ENCODE data around the gene TAGLN3.
A peak's percentile ranks its signal among the peaks of the same experiment; 100 is the strongest.

The TAGLN3 gene
- 0 to 0.21 (median 0.05) reads per million in 18 experiments for total RNA-seq

GRCh38 chr3:111998636-111999483 is at the start of gene TAGLN3:
TSS of gene TAGLN3 (plus strand) at chr3:111998922. CDS start at chr3:111999423, 501 bp downstream.
- DNase-seq: no peak

DNA sequence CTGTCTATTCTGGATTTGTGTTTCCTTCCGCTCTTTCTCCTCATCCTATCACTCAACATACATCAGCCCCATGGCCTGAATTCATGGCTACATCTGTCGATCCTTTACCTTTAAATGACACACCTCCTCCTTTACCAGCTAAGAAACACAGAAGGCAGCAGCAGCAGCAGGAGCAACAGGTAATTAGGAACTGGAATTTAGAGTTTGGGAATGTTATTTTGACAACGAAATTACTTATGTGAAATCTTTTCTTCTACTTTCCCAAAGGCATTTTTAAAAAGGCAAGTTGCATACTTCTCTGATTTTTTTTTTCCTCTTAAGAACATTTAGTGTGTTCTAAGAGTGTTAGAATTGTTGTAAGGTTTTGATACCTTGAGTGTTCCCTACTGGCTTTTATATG is 49.0 kb upstream of the TAGLN3 start:
- DNase-seq: no peak

DNA sequence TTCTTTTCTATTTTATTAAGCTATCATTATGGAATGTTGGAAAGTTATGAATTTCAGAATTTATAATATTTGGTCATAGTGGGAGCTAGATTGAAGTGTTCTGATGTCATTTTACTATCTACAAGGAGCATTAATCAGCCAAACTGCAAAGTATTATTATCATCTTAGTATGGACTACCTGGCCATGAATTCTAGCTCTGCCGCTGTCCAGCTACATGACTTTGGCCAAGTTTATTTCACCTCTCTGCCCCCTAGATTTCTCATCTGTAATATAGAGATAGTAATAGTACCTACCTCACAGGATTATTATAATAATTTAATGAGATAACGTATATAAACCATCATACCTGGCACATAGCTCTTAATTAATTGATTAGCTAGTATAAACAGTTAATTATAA is 47.7 kb upstream of the TAGLN3 start:
- no peak for DNase-seq

DNA sequence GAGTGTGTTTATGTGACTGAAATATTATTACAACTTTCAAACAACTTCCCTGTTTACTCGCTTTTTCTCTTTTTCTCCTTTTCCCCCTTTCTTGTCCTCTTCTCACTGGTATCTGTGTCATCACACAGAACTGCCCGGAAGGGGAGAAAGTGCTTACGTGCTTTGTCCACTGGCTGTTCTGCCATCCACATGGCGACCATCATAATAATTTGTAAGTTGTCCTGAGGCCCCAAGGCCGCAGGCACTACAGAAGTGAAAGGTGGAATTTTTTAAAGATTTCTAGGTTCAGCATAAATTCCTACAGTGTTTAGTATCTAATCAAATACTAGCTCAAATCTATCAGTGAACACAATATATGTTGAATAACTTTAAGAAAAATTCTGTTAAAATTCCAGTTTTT is 46.6 kb upstream of the TAGLN3 start:
- DNase-seq: no peak

GRCh38 chr3:111952866-111953450 is 45.8 kb upstream of the TAGLN3 start:
- DNase-seq: no peak

GRCh38 chr3:111954228-111954990 is 44.3 kb upstream of the TAGLN3 start:
- no peak for DNase-seq

DNA sequence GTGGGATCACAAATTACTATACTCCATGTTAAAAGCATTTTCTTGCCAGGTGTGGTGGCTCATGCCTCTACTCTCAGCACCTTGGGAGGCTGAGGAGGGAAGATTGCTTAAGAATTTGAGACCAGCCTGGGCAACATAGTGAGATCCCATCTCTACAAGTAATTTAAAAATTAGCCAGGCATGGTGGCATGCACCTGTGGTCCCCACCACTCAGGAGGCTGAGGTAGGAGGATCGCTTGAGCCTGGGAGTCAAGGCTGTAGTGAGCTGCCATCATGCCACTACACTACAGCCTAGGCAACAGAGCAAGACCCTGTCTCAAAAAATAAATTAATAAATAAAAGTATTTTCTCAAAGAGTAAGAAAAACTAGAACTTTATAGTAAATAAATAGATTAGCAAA is 42.8 kb upstream of the TAGLN3 start:
- no peak for DNase-seq

- no peak for DNase-seq
Observed at GRCh38 chr3:111956449-111956848, 42.3 kb upstream of the TAGLN3 start.

DNA sequence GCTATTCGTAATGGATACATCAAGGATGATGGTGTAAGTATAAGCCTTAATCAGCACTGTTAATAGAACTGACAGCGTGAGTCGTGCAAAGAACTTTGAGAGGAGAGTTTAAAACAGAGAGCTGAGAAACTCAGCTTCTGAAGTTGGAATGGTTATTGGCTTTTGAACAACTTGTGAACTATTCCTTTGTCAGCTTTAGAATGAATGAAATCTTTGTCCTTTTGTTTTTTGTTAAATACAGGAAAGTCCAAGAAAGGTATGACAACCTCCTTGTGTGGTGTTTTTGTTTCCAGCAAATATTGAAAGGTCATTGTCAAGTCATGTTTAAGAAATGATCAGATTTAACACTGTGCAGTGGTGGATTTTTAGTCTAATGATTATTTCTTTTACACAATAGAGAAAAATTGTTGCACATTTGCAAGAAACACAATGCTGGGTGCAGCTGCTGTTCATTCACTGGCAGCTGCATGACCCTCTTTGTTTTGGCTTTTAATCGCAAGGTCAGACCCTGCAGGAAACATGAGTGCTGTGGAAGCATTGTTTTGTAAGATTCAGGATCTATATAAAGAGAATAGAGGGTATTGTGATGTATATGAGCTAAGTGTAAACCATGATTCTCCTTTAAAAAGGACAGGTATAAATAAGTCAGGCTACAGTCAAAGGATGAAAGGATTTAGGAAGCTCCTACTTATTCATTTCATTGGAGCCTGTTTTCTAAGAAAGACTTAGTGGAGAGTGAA is 41.6 kb upstream of the TAGLN3 start:
- no peak for DNase-seq

DNA sequence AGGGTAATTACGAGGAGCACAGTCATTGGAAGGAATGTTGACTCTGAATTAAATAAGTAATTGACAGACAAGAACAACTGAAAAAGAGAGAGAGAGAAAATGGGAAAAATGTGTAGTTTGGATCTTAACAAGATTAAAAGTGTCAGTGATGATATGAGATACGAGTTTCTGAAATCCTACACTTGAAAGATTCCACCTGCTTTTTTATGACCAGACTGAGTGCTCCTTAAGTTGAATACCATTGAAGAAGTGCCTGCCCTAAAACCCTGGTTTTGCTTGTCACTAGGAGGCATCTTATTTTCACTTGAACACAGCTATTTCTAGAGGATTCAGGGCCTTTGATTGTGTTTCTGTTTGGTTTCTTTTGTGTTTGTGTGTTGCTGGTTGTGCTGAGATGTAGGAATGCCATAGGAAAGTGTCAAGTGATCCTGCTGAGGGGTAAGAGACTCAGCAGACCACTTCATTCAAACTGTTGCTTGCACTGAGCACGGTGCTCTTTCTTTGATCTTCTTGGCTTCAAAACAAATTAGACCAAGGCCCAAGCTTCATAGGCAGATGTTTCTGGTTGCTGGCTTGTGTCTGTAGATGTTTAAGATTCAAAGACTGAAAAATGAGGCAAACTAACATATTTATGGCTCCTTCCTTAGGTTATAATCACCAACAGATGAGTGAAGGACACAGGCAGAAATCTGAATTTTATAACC is 37.1 kb upstream of the TAGLN3 start:
- DNase-seq: no peak

- peak; percentile 58 to 65 for DNase-seq
Observed at GRCh38 chr3:111963424-111963823, 35.3 kb upstream of the TAGLN3 start.

DNA sequence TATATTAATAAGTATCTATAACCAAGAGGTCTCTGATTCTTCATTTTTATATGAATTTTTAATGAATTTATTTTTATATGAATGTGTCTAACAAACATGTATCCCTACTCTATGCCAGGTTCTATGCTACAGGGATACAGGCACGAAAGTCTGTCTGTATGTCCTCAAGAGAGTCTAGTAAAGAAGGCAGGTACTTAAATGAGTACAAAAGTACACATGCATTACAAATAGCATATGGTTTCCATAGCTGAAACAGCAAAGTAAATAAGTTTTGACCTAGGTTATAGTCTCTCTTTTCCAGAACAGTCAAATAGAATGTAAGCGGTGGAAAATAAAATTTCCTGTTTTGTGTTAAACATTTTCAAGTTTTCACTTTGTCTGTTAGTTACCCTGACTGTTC is 33.2 kb upstream of the TAGLN3 start:
- DNase-seq: no peak

GRCh38 chr3:111967068-111967467 is 31.7 kb upstream of the TAGLN3 start:
- no peak for DNase-seq

- peak; percentile 81 to 86 for DNase-seq
Observed at GRCh38 chr3:111967651-111968274, 31.0 kb upstream of the TAGLN3 start.

DNA sequence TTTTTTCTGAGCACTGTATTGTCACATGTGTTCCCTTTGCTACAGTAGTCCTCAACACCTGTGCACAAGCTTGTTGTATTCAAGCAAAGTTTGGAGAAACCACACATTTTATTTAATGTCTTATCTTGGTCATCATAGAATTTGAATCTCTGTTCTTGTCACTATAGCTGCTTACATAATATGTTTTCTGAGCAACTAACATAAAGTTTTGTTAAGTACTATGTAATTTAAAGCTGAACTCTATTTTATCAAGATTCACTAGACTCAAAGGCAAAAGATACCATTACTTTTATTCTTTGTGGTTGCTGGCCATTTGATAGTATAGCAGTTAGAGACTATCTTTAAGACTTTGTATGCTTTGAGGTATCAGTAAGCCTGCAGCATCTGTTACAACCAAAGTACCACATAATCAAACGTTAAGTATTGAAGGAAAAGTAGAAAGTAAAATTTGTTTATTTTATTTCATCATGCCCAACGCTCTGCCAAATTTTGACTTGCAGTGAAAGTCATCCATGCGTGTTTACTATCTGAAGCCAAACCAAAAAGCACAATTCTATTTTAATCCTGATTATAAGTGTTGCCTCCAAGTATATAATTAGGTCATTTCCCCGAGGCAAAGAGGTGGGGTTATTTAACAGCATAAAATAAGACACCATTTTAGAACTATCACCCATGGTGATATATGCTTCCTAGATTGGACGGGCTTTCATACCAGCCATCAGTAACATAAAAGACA is 30.2 kb upstream of the TAGLN3 start:
- no peak for DNase-seq

GRCh38 chr3:111970376-111970775 is 28.3 kb upstream of the TAGLN3 start:
- no peak for DNase-seq

DNA sequence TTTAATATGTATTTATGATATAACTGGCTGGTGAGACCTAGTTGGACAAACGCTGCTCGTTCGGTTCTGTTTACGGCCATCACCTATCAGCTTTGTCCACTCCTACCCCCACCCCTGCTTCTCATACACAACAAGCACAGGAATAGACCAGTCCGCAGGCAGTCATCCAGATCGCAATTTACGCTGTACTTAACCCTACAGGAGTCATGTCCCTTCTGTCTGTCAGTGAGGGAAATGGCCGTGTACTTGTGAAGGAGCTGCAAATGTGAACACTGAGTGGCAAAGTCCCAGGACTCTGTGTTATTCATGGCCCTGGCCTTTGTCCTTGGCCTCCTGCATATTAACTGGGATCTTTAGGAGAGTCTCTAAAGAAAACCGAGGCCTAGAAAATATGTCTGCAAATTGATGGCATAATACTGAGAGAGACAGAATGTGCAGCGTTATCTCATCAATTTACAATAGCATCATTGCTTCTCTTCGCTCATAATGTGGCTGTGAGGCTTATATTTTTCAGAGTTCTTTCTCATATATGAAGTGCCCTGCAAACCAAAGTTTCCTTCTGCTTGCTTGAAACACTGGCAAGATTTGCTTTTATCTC is 27.1 kb upstream of the TAGLN3 start:
- no peak for DNase-seq

- DNase-seq: no peak
Observed at GRCh38 chr3:111972891-111973290, 25.8 kb upstream of the TAGLN3 start.

GRCh38 chr3:111975131-111975530 is 23.6 kb upstream of the TAGLN3 start:
- no peak for DNase-seq

GRCh38 chr3:111976254-111976653 is 22.5 kb upstream of the TAGLN3 start:
- DNase-seq: no peak
